Subcutaneous abdominal adipose tissue (tissue), 5 donors: ENCODE measurements around the gene PCAT6.

Experiments
- H3K27ac ChIP-seq: one replicate; pipeline ENCODE4 v1.7.0; 2013; ENCODE audit warnings: low read depth, mild to moderate bottlenecking, inconsistent platforms, low read length, moderate library complexity
- H3K27me3 ChIP-seq, 5 donors: one replicate each; pipeline ENCODE4 v1.7.0; 2013; ENCODE audit warnings: low read length in 5 of 5, inconsistent platforms in 1 of 5; ENCODE audit not compliant: control insufficient read depth in 5 of 5, insufficient read depth in 4 of 5
- H3K36me3 ChIP-seq, 5 donors: one replicate each; pipeline ENCODE4 v1.7.0; 2013; ENCODE audit warnings: low read length in 5 of 5; ENCODE audit not compliant: control insufficient read depth in 5 of 5, insufficient read depth in 5 of 5
- H3K4me1 ChIP-seq, 5 donors: one replicate each; pipeline ENCODE4 v1.7.0; 2013; ENCODE audit warnings: low read length in 5 of 5, mild to moderate bottlenecking in 3 of 5, moderate library complexity in 1 of 5; ENCODE audit not compliant: control insufficient read depth in 5 of 5, insufficient read depth in 5 of 5
- H3K4me3 ChIP-seq, 5 donors: one replicate each; pipeline ENCODE4 v1.7.0; 2013; ENCODE audit warnings: low read length in 5 of 5, low read depth in 1 of 5
- H3K9ac ChIP-seq, 5 donors: one replicate each; pipeline ENCODE4 v1.7.0; 2013; ENCODE audit warnings: low read length in 5 of 5, mild to moderate bottlenecking in 4 of 5, moderate library complexity in 3 of 5
- H3K9me3 ChIP-seq, 5 donors: one replicate each; pipeline ENCODE4 v1.7.0; 2013; ENCODE audit warnings: low read length in 5 of 5; ENCODE audit not compliant: control insufficient read depth in 5 of 5
- donor health status: healthy.
- donor health status: healthy.
- donor health status: healthy.
- donor health status: healthy.
- donor health status: healthy.

The PCAT6 gene

DNA sequence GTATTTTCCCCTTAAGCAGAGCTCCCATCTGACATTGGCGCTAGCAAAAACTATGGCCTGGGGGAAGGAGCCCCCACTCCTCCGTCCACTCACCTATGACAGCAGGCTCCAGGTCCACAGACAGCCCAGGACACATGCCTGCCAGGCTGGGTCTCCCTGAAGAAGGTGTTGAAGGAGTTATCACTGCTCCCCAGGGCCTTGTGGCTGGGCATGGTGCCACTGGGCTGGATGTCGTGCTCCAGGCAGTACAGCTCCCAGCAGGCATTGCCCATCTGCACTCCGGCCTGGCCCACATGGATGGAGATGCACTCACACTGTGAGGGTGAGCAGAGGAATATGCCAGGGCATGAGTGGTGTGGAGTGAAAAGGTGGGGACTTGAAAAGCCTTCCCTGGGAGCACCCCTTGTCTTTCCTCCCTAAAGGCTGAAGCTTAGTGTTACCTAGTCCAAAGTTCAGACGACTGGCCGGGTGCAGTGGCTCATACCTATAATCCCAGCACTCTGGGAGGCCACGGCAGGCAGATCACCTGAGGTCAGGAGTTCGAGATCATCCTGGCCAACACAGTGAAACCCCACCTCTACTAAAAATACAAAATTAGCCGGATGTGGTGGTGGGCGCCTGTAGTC lies 48.1 kb downstream of the PCAT6 start:
- Histone ChIP-seq H3K27ac (no peak overlapping the region), H3K4me3 (no peak overlapping the region), H3K9ac (no peak overlapping the region), H3K27me3 (peaks cover 0 to 4% (median 0%) of the 10 kb centered on the region in 5 donors), H3K9me3 (no peaks in the 10 kb centered on the region), H3K4me1 (peaks cover 0 to 26% (median 25%) of the 10 kb centered on the region in 5 donors), H3K36me3 (no peaks in the 10 kb centered on the region)

DNA sequence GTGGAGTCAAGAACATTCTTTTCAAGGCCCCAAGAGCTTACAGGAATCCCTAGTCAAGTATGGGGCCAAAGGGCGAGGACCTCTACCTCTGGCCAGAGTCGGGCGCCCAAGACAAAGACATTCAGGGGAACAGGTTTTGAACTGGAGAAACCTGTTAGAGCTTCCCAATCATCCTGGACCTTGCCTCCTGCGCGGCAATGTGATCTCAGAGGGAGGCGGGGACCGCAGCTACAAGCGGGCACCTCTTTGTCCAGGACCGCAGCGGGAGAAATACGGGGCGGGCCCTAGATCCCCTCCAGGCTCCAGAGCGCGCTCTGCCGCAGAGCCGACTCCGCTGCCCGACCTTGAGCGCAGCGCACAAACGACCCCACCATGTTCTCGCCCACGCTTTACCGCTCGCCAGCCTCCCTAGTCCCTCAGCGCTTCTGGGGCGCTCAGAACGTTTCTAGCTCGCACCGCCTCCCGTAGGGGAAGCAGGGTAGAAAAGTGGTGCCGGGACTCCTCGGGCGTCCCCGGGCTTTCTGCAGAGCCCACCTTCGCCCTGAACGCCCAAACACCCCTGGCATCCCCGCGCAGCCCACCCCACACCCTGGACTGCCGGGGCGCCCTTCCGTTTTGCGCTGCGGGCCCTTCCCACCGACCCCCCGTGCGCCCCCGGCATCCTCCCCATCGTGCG lies 50.1 kb downstream of the PCAT6 start:
- Histone ChIP-seq H3K9ac (peak overlapping the region in 3 of 5 donors; percentile 45 to 63 (median 46)), H3K9me3 (no peaks in the 10 kb centered on the region), H3K4me1 (peaks cover 0 to 26% (median 25%) of the 10 kb centered on the region in 5 donors), H3K4me3 (peak overlapping the region; percentile 54 to 87 (median 68)), H3K27ac (no peak overlapping the region), H3K36me3 (no peaks in the 10 kb centered on the region), H3K27me3 (peaks cover 0 to 4% (median 2%) of the 10 kb centered on the region in 5 donors)
